Measurements from ENCODE around the gene EPB41L1. TPM values are rescaled to one million over a fixed set of nuclear protein-coding genes. Genes with fewer than 3 reads are reported as not detected.

Gene EPB41L1
- polyA plus RNA-seq, 1 donor (not counting 4 experiments of a cell fraction or from before 2014, with no cell fraction given): 1.2 TPM

DNA sequence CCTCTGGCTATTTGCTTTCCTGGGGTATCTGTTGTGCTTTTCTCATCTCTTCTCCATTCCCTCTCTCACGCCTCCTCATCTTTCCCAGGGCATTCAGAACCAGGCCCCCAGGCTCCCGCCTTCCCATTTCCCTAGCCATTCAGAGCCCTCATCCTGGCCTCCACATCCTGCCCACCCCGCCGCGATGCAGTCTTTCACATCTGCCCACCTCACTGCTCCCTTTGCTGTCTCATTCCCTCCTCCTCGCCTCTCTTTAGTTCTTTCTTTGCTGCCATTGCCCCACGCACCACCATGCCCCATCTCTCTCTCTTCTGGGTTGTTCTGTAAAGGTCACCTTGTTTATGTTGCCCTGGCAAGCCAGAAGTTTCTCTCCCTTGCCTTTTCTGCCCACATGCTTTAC lies 71.1 kb downstream of the EPB41L1 start:
- dilution Hi-C loops (cut with MboI; ENCODE audit: extremely low pct_ligation_motif_present, low sequenced_read_pairs): no loop called here
- H3K4me2 ChIP-seq (ENCODE audit: control insufficient read depth, extremely low read depth, insufficient read depth, low read depth, low read length): no peak overlapping the region

DNA sequence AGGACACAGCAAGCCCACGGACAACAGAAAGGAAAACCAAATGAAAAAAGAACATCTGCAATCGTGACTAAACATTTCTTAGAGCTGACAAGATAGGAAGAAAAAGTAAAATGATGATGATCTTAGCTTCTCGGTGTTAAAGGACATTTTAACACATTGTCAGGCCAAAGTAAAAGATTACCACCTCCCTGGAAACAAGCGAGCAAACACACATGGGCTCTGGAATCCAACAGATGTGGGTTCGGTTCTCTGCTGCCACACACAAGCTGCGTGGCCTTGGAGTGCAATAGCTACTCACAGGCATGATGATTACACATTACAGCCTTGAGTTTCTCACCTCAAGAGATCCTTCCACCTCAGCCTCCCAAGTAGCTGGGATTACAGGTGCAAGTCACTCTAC lies 74.2 kb downstream of the EPB41L1 start:
- Histone ChIP-seq H3K9me3 (ENCODE audit: control insufficient read depth, low read depth, low read length) (no peaks in the 10 kb centered on the region), H3K4me3 (ENCODE audit: control insufficient read depth in 2 of 3, extremely low read depth in 1 of 3, insufficient read depth in 2 of 3, low read depth in 1 of 3, low read length in 3 of 3) (no peak overlapping the region), H3K79me2 (ENCODE audit: control insufficient read depth, insufficient read depth, low read length) (no peaks in the 10 kb centered on the region), H3K4me2 (ENCODE audit: control insufficient read depth, extremely low read depth, insufficient read depth, low read depth, low read length) (no peak overlapping the region), H3K27ac (ENCODE audit: control insufficient read depth, insufficient read depth, low read length) (no peak overlapping the region), H3K36me3 (ENCODE audit: control insufficient read depth in 2 of 2, extremely low read depth in 1 of 2, insufficient read depth in 2 of 2, low read length in 2 of 2) (no peaks in the 10 kb centered on the region), H2AFZ (ENCODE audit: control insufficient read depth, low read length) (no peak overlapping the region), H3K27me3 (ENCODE audit: control insufficient read depth, extremely low read depth, insufficient read depth, low read length) (no peaks in the 10 kb centered on the region), H4K20me1 (ENCODE audit: control insufficient read depth, extremely low read depth, insufficient read depth, low read length) (no peaks in the 10 kb centered on the region), H3K4me1 (ENCODE audit: control insufficient read depth, extremely low read depth, insufficient read depth, low read length) (no peaks in the 10 kb centered on the region), H3K9ac (ENCODE audit: control insufficient read depth, extremely low read depth, insufficient read depth, low read length) (no peak overlapping the region), H3K9me1 (ENCODE audit: control insufficient read depth, extremely low read depth, insufficient read depth, low read length) (no peaks in the 10 kb centered on the region)
- FAIRE-seq (no peak), DNase-seq (ENCODE audit: low read depth, low spot score) (no peak)
- dilution Hi-C loops (cut with MboI; ENCODE audit: extremely low pct_ligation_motif_present, low sequenced_read_pairs): no loop called here
- TF ChIP-seq, protein P1, sequence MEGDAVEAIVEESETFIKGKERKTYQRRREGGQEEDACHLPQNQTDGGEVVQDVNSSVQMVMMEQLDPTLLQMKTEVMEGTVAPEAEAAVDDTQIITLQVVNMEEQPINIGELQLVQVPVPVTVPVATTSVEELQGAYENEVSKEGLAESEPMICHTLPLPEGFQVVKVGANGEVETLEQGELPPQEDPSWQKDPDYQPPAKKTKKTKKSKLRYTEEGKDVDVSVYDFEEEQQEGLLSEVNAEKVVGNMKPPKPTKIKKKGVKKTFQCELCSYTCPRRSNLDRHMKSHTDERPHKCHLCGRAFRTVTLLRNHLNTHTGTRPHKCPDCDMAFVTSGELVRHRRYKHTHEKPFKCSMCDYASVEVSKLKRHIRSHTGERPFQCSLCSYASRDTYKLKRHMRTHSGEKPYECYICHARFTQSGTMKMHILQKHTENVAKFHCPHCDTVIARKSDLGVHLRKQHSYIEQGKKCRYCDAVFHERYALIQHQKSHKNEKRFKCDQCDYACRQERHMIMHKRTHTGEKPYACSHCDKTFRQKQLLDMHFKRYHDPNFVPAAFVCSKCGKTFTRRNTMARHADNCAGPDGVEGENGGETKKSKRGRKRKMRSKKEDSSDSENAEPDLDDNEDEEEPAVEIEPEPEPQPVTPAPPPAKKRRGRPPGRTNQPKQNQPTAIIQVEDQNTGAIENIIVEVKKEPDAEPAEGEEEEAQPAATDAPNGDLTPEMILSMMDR (optimal IDR thresholded peaks at IDR 0.05 in 1 of 3, IDR thresholded peaks at IDR 0.05 in 1 of 3, conservative IDR thresholded peaks at IDR 0.05 in 1 of 3; ENCODE audit: extremely low read depth in 1 of 3, insufficient read depth in 2 of 3, low read length in 3 of 3): no peak
- TF ChIP-seq EZH2 (IDR thresholded peaks at IDR 0.05; ENCODE audit: low read length): no peak

More for the DNA sequence above, 71.1 kb downstream of the EPB41L1 start:
- H3K9me3 ChIP-seq (ENCODE audit: control insufficient read depth, low read depth, low read length): no peaks in the 10 kb centered on the region
- H3K79me2 ChIP-seq (ENCODE audit: control insufficient read depth, insufficient read depth, low read length): no peaks in the 10 kb centered on the region
- H2AFZ ChIP-seq (ENCODE audit: control insufficient read depth, low read length): no peak overlapping the region
- no peaks in the 10 kb centered on the region for H3K36me3 ChIP-seq (ENCODE audit: control insufficient read depth in 2 of 2, extremely low read depth in 1 of 2, insufficient read depth in 2 of 2, low read length in 2 of 2)
- no peak for TF ChIP-seq EZH2 (IDR thresholded peaks at IDR 0.05; ENCODE audit: low read length)
- TF ChIP-seq, protein P1 (optimal IDR thresholded peaks at IDR 0.05 in 1 of 3, IDR thresholded peaks at IDR 0.05 in 1 of 3, conservative IDR thresholded peaks at IDR 0.05 in 1 of 3; ENCODE audit: extremely low read depth in 1 of 3, insufficient read depth in 2 of 3, low read length in 3 of 3): no peak
- DNase-seq (ENCODE audit: low read depth, low spot score): no peak
- no peak overlapping the region for H3K4me3 ChIP-seq (ENCODE audit: control insufficient read depth in 2 of 3, extremely low read depth in 1 of 3, insufficient read depth in 2 of 3, low read depth in 1 of 3, low read length in 3 of 3)
- no peaks in the 10 kb centered on the region for H3K4me1 ChIP-seq (ENCODE audit: control insufficient read depth, extremely low read depth, insufficient read depth, low read length)
- H3K9me1 ChIP-seq (ENCODE audit: control insufficient read depth, extremely low read depth, insufficient read depth, low read length): no peaks in the 10 kb centered on the region
- FAIRE-seq: no peak
- no peaks in the 10 kb centered on the region for H3K27me3 ChIP-seq (ENCODE audit: control insufficient read depth, extremely low read depth, insufficient read depth, low read length)
- H4K20me1 ChIP-seq (ENCODE audit: control insufficient read depth, extremely low read depth, insufficient read depth, low read length): no peaks in the 10 kb centered on the region
- H3K27ac ChIP-seq (ENCODE audit: control insufficient read depth, insufficient read depth, low read length): no peak overlapping the region
- no peak overlapping the region for H3K9ac ChIP-seq (ENCODE audit: control insufficient read depth, extremely low read depth, insufficient read depth, low read length)
